Peyer's patch (tissue), 4 donors: Measurements from ENCODE around the gene EPHB4.

Experiments
- CTCF ChIP-seq, 6 experiments: fragments of 450-650 bp in 4 of 6; fragments of 200-600 bp in 2 of 6; sonication (generic) in 1 of 6; IDR thresholded peaks; one replicate each; pipeline ENCODE4 v1.5.1; 2017 to 2019; ENCODE audit warnings: antibody characterized with exemption in 6 of 6, mild to moderate bottlenecking in 3 of 6, moderate library complexity in 1 of 6
- POLR2A ChIP-seq, 2 donors: fragments of 450-650 bp; IDR thresholded peaks; one replicate each; pipeline ENCODE4 v1.5.1; 2017; ENCODE audit warnings: antibody characterized with exemption in 2 of 2, mild to moderate bottlenecking in 2 of 2, moderate library complexity in 2 of 2

DNA sequence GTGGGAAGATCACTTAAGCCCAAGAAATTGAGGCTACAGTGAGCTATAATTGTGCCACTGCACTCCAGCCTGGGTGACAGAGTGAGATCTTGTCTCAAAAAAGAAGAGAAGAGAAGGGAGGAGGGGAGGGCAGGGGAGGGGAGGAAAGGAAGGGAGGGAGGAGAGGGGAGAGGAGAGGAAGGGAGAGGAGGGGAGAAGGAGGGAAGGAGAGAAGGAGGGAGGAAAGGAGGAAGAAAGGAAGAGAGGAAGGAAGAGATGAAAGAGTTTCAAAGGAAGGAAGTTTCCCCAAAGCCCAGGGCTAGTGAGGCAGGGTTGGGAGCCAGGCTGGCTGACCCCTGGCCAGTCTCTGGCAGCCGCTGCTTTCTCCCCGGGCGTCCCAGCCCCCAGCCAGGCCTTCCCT is 32.6 kb downstream of the EPHB4 start:
- TF ChIP-seq POLR2A (IDR thresholded peaks at IDR 0.05) (no peak), CTCF (IDR thresholded peaks at IDR 0.05) (no peak)
